Upper lobe of right lung (tissue), 1 donor: ENCODE data around the gene C9orf43. TPM values are rescaled to one million over a fixed set of nuclear protein-coding genes. Genes with fewer than 3 reads are reported as not detected.
"Not testable (repeated sequence)": the region's sequence is repeated elsewhere in the genome, so short reads cannot be mapped to it uniquely, and the experiment has no call there.

ENCODE experiments used
- ATAC-seq: fragments of 200-7000 bp; cut with Tn5 transposase; one replicate; pipeline ENCODE4 v1.9.1; 2020; ENCODE audit warnings: mild to moderate bottlenecking, moderate library complexity
- DNase-seq: peaks from one replicate; pipeline ENCODE4 v3.0.0-alpha.2; 2020
- H3K27ac ChIP-seq: fragments of 200-600 bp; one replicate; pipeline ENCODE4 v1.8.0; 2022
- H3K27me3 ChIP-seq: fragments of 200-600 bp; one replicate; pipeline ENCODE4 v1.8.0; 2022; ENCODE audit warnings: mild to moderate bottlenecking
- H3K36me3 ChIP-seq: fragments of 200-600 bp; one replicate; pipeline ENCODE4 v1.8.0; 2022
- H3K4me1 ChIP-seq: fragments of 200-600 bp; one replicate; pipeline ENCODE4 v1.8.0; 2022
- H3K4me3 ChIP-seq: fragments of 200-600 bp; one replicate; pipeline ENCODE4 v1.8.0; 2022; ENCODE audit warnings: mild to moderate bottlenecking
- H3K9me3 ChIP-seq: fragments of 200-600 bp; one replicate; pipeline ENCODE4 v1.8.0; 2022
- CTCF ChIP-seq: fragments of 200-600 bp; IDR thresholded peaks from one replicate; pipeline ENCODE4 v1.8.0; 2022; ENCODE audit warnings: antibody characterized with exemption
- intact Hi-C: fragments of 100-400 bp; cut with DNase I; formaldehyde crosslinking; loops from one replicate; pipeline ENCODE4 v1.11.0; 2022
- total RNA-seq: library from RNA; stranded (reverse); fragmentation: NEBNext Ultra II Directional; extraction: Animal tissue kit (Norgen Biotek cat#: 25700); gene quantifications from one replicate; pipeline ENCODE4 v1.2.1, GENCODE V29; 2021
- donor health status: DM: no; HTN: yes; CAD: no; lungs with severe emphysema.

Gene C9orf43
- total RNA-seq, 1 donor from 2014 or later: not detected

GRCh38 chr9:113406873-113407511 is 3.6 kb upstream of the C9orf43 start:
- peak; percentile 30 for ATAC-seq
- peaks cover 20% of the 10 kb centered on the region for H3K36me3 ChIP-seq
- H3K9me3 ChIP-seq, DNase-seq, H3K4me3 ChIP-seq, intact Hi-C loops, H3K27me3 ChIP-seq: not testable (repeated sequence)
- H3K4me1 ChIP-seq: peaks cover 14% of the 10 kb centered on the region
- H3K27ac ChIP-seq: peak overlapping the region; percentile 39
- TF ChIP-seq CTCF: peak; percentile 65

GRCh38 chr9:113409481-113409880 is 1.1 kb upstream of the C9orf43 start:
- ATAC-seq (no peak), DNase-seq (no peak)
- H3K36me3 ChIP-seq: peaks cover 20% of the 10 kb centered on the region
- no peaks in the 10 kb centered on the region for H3K27me3 ChIP-seq
- H3K9me3 ChIP-seq: no peaks in the 10 kb centered on the region
- H3K4me3 ChIP-seq: peak overlapping the region; percentile 93
- peaks cover 14% of the 10 kb centered on the region for H3K4me1 ChIP-seq
- H3K27ac ChIP-seq: peak overlapping the region; percentile 93
- intact Hi-C loops: no loop called here
- TF ChIP-seq CTCF: no peak

GRCh38 chr9:113409883-113410206 is 702 bp upstream of the C9orf43 start:
- ATAC-seq (peak; percentile 5), DNase-seq (no peak)
- intact Hi-C loops: no loop called here
- Histone ChIP-seq H3K9me3 (no peaks in the 10 kb centered on the region), H3K27me3 (no peaks in the 10 kb centered on the region), H3K27ac (peak overlapping the region; percentile 93), H3K4me1 (peaks cover 14% of the 10 kb centered on the region), H3K4me3 (peak overlapping the region; percentile 93), H3K36me3 (peaks cover 20% of the 10 kb centered on the region)
- TF ChIP-seq CTCF: no peak

GRCh38 chr9:113416149-113416721 is 5.7 kb downstream of the C9orf43 start:
- H3K27ac ChIP-seq: peak overlapping the region; percentile 19
- H3K27me3 ChIP-seq: no peaks in the 10 kb centered on the region
- intact Hi-C loops: no loop called here
- no peaks in the 10 kb centered on the region for H3K36me3 ChIP-seq
- ATAC-seq (peak; percentile 77), DNase-seq (no peak)
- H3K9me3 ChIP-seq: no peaks in the 10 kb centered on the region
- TF ChIP-seq CTCF: no peak
- no peaks in the 10 kb centered on the region for H3K4me1 ChIP-seq
- no peak overlapping the region for H3K4me3 ChIP-seq

GRCh38 chr9:113417370-113417769 is 6.8 kb downstream of the C9orf43 start:
- Histone ChIP-seq H3K27me3 (no peaks in the 10 kb centered on the region), H3K36me3 (no peaks in the 10 kb centered on the region), H3K9me3 (no peaks in the 10 kb centered on the region), H3K4me3 (no peak overlapping the region), H3K4me1 (no peaks in the 10 kb centered on the region), H3K27ac (no peak overlapping the region)
- DNase-seq (no peak), ATAC-seq (no peak)
- intact Hi-C loops: no loop called here
- TF ChIP-seq CTCF: no peak

- intact Hi-C loops: no loop called here
- Histone ChIP-seq H3K27ac (no peak overlapping the region), H3K27me3 (no peaks in the 10 kb centered on the region), H3K36me3 (no peaks in the 10 kb centered on the region), H3K4me1 (no peaks in the 10 kb centered on the region), H3K9me3 (no peaks in the 10 kb centered on the region), H3K4me3 (no peak overlapping the region)
- TF ChIP-seq CTCF: no peak
- DNase-seq: no peak
- ATAC-seq: no peak
Observed at GRCh38 chr9:113421726-113422125, 11.2 kb downstream of the C9orf43 start.
